ENCODE data around the gene ERN2. TPM values are rescaled to one million over a fixed set of nuclear protein-coding genes. Genes with fewer than 3 reads are reported as not detected.
"Not testable (repeated sequence)": the region's sequence is repeated elsewhere in the genome, so short reads cannot be mapped to it uniquely, and the experiment has no call there.

ERN2 gene
- total RNA-seq, 1 donor from 2014 or later = not detected

- intact Hi-C loops (cut with DNase I) = no loop called here
These were observed 13.7 kb upstream of the ERN2 start for GRCh38 chr16:23726710-23727109.

GRCh38 chr16:23724785-23725131 lies 11.7 kb upstream of the ERN2 start:
- Histone ChIP-seq H3K4me1 (no peaks in the 10 kb centered on the region), H3K27me3 (no peaks in the 10 kb centered on the region), H3K9me3 (no peaks in the 10 kb centered on the region), H3K4me3 (no peak overlapping the region), H3K27ac (no peak overlapping the region), H3K36me3 (no peaks in the 10 kb centered on the region)
- intact Hi-C loops (cut with DNase I) = no loop called here
- TF ChIP-seq CTCF (IDR thresholded peaks at IDR 0.05) = no peak
- DNase-seq (ENCODE audit: low spot score in 2 of 2) = no peak

More at GRCh38 chr16:23726710-23727109, 13.7 kb upstream of the ERN2 start:
- Histone ChIP-seq H3K4me3 (no peak overlapping the region), H3K9me3 (no peaks in the 10 kb centered on the region), H3K36me3 (no peaks in the 10 kb centered on the region), H3K27ac (no peak overlapping the region), H3K4me1 (no peaks in the 10 kb centered on the region), H3K27me3 (no peaks in the 10 kb centered on the region)
- no peak for TF ChIP-seq CTCF (IDR thresholded peaks at IDR 0.05)
- no peak for DNase-seq (ENCODE audit: low spot score in 2 of 2)

- H3K4me1 ChIP-seq = no peaks in the 10 kb centered on the region
- intact Hi-C loops (cut with DNase I) = no loop called here
- DNase-seq (ENCODE audit: low spot score in 2 of 2) = no peak
- H3K27ac ChIP-seq = no peak overlapping the region
- no peaks in the 10 kb centered on the region for H3K36me3 ChIP-seq
- no peak overlapping the region for H3K4me3 ChIP-seq
- no peaks in the 10 kb centered on the region for H3K9me3 ChIP-seq
- no peak for TF ChIP-seq CTCF (IDR thresholded peaks at IDR 0.05)
- no peaks in the 10 kb centered on the region for H3K27me3 ChIP-seq
These were observed 11.2 kb upstream of the ERN2 start for GRCh38 chr16:23724096-23724784.

GRCh38 chr16:23722613-23723240 lies 9.7 kb upstream of the ERN2 start:
- H3K36me3 ChIP-seq; H3K27me3 ChIP-seq; H3K4me3 ChIP-seq; H3K4me1 ChIP-seq; H3K27ac ChIP-seq; intact Hi-C loops (cut with DNase I); H3K9me3 ChIP-seq; DNase-seq (ENCODE audit: low spot score in 2 of 2): not testable (repeated sequence)

GRCh38 chr16:23716484-23716883 lies 3.5 kb upstream of the ERN2 start:
- Histone ChIP-seq H3K9me3 (no peaks in the 10 kb centered on the region), H3K27me3 (no peaks in the 10 kb centered on the region), H3K27ac (no peak overlapping the region), H3K36me3 (no peaks in the 10 kb centered on the region), H3K4me1 (no peaks in the 10 kb centered on the region), H3K4me3 (no peak overlapping the region)
- no peak for DNase-seq (ENCODE audit: low spot score in 2 of 2)
- intact Hi-C loops (cut with DNase I) = no loop called here
- TF ChIP-seq CTCF (IDR thresholded peaks at IDR 0.05) = no peak

GRCh38 chr16:23711785-23712184 lies 1.2 kb downstream of the ERN2 start:
- no peak for DNase-seq (ENCODE audit: low spot score in 2 of 2)
- TF ChIP-seq CTCF (IDR thresholded peaks at IDR 0.05) = no peak
- H3K27me3 ChIP-seq = no peaks in the 10 kb centered on the region

More at GRCh38 chr16:23711785-23712184, 1.2 kb downstream of the ERN2 start:
- intact Hi-C loops (cut with DNase I) = no loop called here
- no peaks in the 10 kb centered on the region for H3K4me1 ChIP-seq
- H3K36me3 ChIP-seq = no peaks in the 10 kb centered on the region
- peaks cover 0 to 6% of the 10 kb centered on the region in 2 donors for H3K9me3 ChIP-seq
- no peak overlapping the region for H3K4me3 ChIP-seq
- no peak overlapping the region for H3K27ac ChIP-seq
